ENCODE measurements around the gene NEMP2. TPM values are rescaled to one million over a fixed set of nuclear protein-coding genes. Genes with fewer than 3 reads are reported as not detected.

NEMP2 gene
- total RNA-seq, 1 donor from 2014 or later: 0.43 TPM

- Histone ChIP-seq H3K27me3 (no peaks in the 10 kb centered on the region), H3K4me3 (no peak overlapping the region), H3K4me1 (peaks cover 0 to 9% of the 10 kb centered on the region in 2 donors), H3K9me3 (no peaks in the 10 kb centered on the region), H3K36me3 (no peaks in the 10 kb centered on the region), H3K27ac (no peak overlapping the region)
- TF ChIP-seq CTCF (IDR thresholded peaks at IDR 0.05): no peak
- intact Hi-C loops (cut with DNase I): loop anchor here (5.0 to 10.0 kb wide), 3 partner anchors 484 to 1144 kb away; partner anchors contain the start of genes NABP1, ORMDL1, PMS1 and STAT1
- no peak for DNase-seq (ENCODE audit: low spot score in 2 of 2)
Measured at GRCh38 chr2:190530248-190530900, 4.1 kb downstream of the NEMP2 start.

- DNase-seq (ENCODE audit: low spot score in 2 of 2): no peak
- H3K27me3 ChIP-seq: no peaks in the 10 kb centered on the region
- no peak for TF ChIP-seq CTCF (IDR thresholded peaks at IDR 0.05)
- no peak overlapping the region for H3K4me3 ChIP-seq
- intact Hi-C loops (cut with DNase I): loop anchor here (5.0 to 10.0 kb wide), 3 partner anchors 485 to 1145 kb away; partner anchors contain the start of genes NABP1, ORMDL1, PMS1 and STAT1
- no peak overlapping the region for H3K27ac ChIP-seq
- no peaks in the 10 kb centered on the region for H3K9me3 ChIP-seq
- H3K36me3 ChIP-seq: no peaks in the 10 kb centered on the region
- peaks cover 0 to 9% of the 10 kb centered on the region in 2 donors for H3K4me1 ChIP-seq
Measured at GRCh38 chr2:190529486-190530247, 4.9 kb downstream of the NEMP2 start.

- no peak overlapping the region for H3K4me3 ChIP-seq
- DNase-seq (ENCODE audit: low spot score in 2 of 2): no peak
- no peaks in the 10 kb centered on the region for H3K36me3 ChIP-seq
- no peak overlapping the region for H3K27ac ChIP-seq
- TF ChIP-seq CTCF (IDR thresholded peaks at IDR 0.05): no peak
- intact Hi-C loops (cut with DNase I): no loop called here
- H3K4me1 ChIP-seq: peaks cover 0 to 7% of the 10 kb centered on the region in 2 donors
- H3K27me3 ChIP-seq: no peaks in the 10 kb centered on the region
- H3K9me3 ChIP-seq: no peaks in the 10 kb centered on the region
Measured at GRCh38 chr2:190528521-190529001, 6.0 kb downstream of the NEMP2 start.

- intact Hi-C loops (cut with DNase I): no loop called here
- Histone ChIP-seq H3K9me3 (no peaks in the 10 kb centered on the region), H3K27me3 (no peaks in the 10 kb centered on the region), H3K36me3 (no peaks in the 10 kb centered on the region), H3K4me1 (peaks cover 0 to 3% of the 10 kb centered on the region in 2 donors), H3K4me3 (no peak overlapping the region), H3K27ac (no peak overlapping the region)
- no peak for DNase-seq (ENCODE audit: low spot score in 2 of 2)
- no peak for TF ChIP-seq CTCF (IDR thresholded peaks at IDR 0.05)
Measured at GRCh38 chr2:190527918-190528317, 6.6 kb downstream of the NEMP2 start.

GRCh38 chr2:190527214-190527613 lies 7.3 kb downstream of the NEMP2 start:
- H3K9me3 ChIP-seq: no peaks in the 10 kb centered on the region
- H3K4me3 ChIP-seq: no peak overlapping the region
- intact Hi-C loops (cut with DNase I): no loop called here
- peaks cover 0 to 3% of the 10 kb centered on the region in 2 donors for H3K4me1 ChIP-seq
- H3K36me3 ChIP-seq: no peaks in the 10 kb centered on the region
- H3K27ac ChIP-seq: no peak overlapping the region
- DNase-seq (ENCODE audit: low spot score in 2 of 2): no peak
- TF ChIP-seq CTCF (IDR thresholded peaks at IDR 0.05): no peak
- H3K27me3 ChIP-seq: no peaks in the 10 kb centered on the region
